SK-N-MC (cell line): ENCODE results near the gene TNFRSF18.

Source experiments
- EZH2 ChIP-seq: fragments of 200-600 bp; sonication (generic); IDR thresholded peaks from one replicate; pipeline ENCODE4 v1.6.1; 2017; ENCODE audit warnings: antibody characterized with exemption
- FOXP2 ChIP-seq: optimal IDR thresholded peaks from 2 replicates; pipeline ENCODE3; 2011; ENCODE audit warnings: mild to moderate bottlenecking, moderate library complexity; ENCODE audit not compliant: insufficient read depth; ENCODE audit errors: extremely low read length, control extremely low read depth
- POLR2AphosphoS5 ChIP-seq: IDR thresholded peaks from 2 replicates; pipeline ENCODE4 v1.6.1; 2012; ENCODE audit warnings: mild to moderate bottlenecking, low read depth, low read length, borderline replicate concordance

DNA sequence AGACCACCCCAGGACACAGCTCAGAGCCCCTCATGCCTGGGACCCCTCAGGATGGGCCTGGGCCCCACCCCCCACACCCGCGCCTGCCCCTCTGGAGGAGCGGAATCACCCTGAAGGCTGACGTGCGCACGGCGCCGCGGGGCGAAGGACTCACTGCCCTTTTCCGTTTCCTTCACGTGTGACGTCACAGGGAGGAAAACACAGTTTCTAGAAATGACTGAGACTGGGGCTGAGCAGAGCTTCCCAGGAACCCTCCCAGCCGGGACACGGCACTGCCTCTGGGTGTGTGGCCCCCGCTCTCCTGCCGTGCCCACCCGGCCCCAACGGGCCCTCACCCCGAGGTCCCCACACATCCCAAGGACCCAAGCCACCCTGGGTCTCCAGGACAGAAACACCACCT, 12.9 kb upstream of the TNFRSF18 start:
- TF ChIP-seq EZH2 (no peak), POLR2AphosphoS5 (no peak), FOXP2 (no peak)
